ENCODE data around the gene DMD. TPM values are rescaled to one million over a fixed set of nuclear protein-coding genes. Genes with fewer than 3 reads are reported as not detected.

DMD gene
- total and polyA plus RNA-seq, 2 experiments from 2014 or later: 1.5 to 2.0 TPM

DNA sequence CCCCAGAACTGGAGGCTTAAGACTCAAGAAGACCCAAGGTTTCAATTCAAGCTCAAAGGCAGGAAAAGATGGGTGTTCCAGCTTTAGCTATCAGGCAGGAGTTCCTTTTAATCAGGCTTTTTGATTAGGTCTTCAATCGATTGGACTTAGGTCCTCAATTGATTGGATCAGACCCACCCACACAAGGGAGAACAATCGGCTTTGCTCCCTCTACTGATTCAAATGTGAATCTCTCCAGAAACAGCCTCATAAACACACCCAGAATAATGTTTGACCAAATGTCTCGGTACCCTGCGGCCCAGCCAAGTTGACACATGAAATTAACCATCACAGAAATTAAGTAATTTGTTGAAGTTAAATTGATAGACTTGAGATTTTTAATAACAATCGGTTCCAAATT, 1222.4 kb downstream of the DMD start:
- H3K27me3 ChIP-seq (replicated peaks; ENCODE audit: insufficient read depth): no peaks in the 10 kb centered on the region
- in situ Hi-C loops (cut with MboI): no loop called here
- 26 to 33% methylated on average over 5 of the region's 5 CpGs for WGBS, 2 experiments (ENCODE audit: low coverage in 1 of 2, low lambda C conversion rate in 2 of 2, missing lambda C conversion rate in 2 of 2)

DNA sequence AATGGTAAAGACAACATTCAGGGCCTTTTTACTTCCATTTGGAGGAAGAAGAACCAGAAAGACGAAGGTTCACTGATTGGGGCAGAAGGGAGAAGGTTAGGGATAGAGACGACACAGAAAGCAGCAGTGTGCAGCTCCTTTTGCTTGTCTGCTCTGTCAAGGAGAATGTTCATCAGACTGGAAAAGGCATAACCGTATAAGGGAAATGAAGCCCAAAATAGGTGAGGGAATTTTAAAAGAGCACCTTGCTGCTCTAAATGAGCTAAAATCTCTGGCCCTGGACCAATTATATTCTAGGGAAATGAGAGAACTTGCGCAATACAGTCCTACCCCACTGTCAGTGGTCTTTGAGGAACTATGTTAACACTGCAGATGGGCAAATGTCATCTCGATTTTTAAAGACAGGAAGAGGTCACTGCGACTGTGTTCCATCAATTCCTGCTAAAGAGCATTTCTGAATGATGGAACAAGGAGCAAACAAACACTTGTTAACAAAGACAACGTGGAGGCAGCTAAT, 1229.7 kb downstream of the DMD start:
- H3K27ac ChIP-seq: no peak overlapping the region
- H3K9ac ChIP-seq: no peak overlapping the region
- no peaks in the 10 kb centered on the region for H3F3A ChIP-seq (ENCODE audit: insufficient read depth)
- H3K9me2 ChIP-seq (ENCODE audit: insufficient read depth): no peaks in the 10 kb centered on the region
- WGBS, 2 experiments (ENCODE audit: low coverage in 1 of 2, low lambda C conversion rate in 2 of 2, missing lambda C conversion rate in 2 of 2): 12 to 21% methylated on average over 7 of the region's 7 CpGs
- no peaks in the 10 kb centered on the region for H3K4me1 ChIP-seq (ENCODE audit: insufficient read depth)
- H2AFZ ChIP-seq: no peak overlapping the region
- H3K79me2 ChIP-seq (ENCODE audit: insufficient read depth): no peaks in the 10 kb centered on the region
- H3K9me3 ChIP-seq (ENCODE audit: low read depth): no peaks in the 10 kb centered on the region
- no peak for TF ChIP-seq EZH2phosphoT487 (IDR thresholded peaks at IDR 0.05; ENCODE audit: insufficient read depth, low read depth)
- TF ChIP-seq EZH2 (IDR thresholded peaks at IDR 0.05; ENCODE audit: insufficient read depth, poor library complexity, severe bottlenecking): no peak
- no peak for DNase-seq
- H4K20me1 ChIP-seq (ENCODE audit: insufficient read depth): no peaks in the 10 kb centered on the region
- H3K4me3 ChIP-seq: no peak overlapping the region
- H3K4me2 ChIP-seq (ENCODE audit: unreplicated experiment): no peak overlapping the region
- H3K27me3 ChIP-seq (replicated peaks; ENCODE audit: insufficient read depth): no peaks in the 10 kb centered on the region
- in situ Hi-C loops (cut with MboI): no loop called here
- no peaks in the 10 kb centered on the region for H3K36me3 ChIP-seq (ENCODE audit: low read depth)

More for the DNA sequence above, 1222.4 kb downstream of the DMD start:
- H3K9me3 ChIP-seq (ENCODE audit: low read depth): no peaks in the 10 kb centered on the region
- no peaks in the 10 kb centered on the region for H3K4me1 ChIP-seq (ENCODE audit: insufficient read depth)
- H3K4me3 ChIP-seq: no peak overlapping the region
- H3K9ac ChIP-seq: no peak overlapping the region
- H3F3A ChIP-seq (ENCODE audit: insufficient read depth): no peaks in the 10 kb centered on the region
- H3K36me3 ChIP-seq (ENCODE audit: low read depth): no peaks in the 10 kb centered on the region
- H3K27ac ChIP-seq: no peak overlapping the region
- H3K9me2 ChIP-seq (ENCODE audit: insufficient read depth): no peaks in the 10 kb centered on the region
- TF ChIP-seq EZH2phosphoT487 (IDR thresholded peaks at IDR 0.05; ENCODE audit: insufficient read depth, low read depth) (no peak), EZH2 (IDR thresholded peaks at IDR 0.05; ENCODE audit: insufficient read depth, poor library complexity, severe bottlenecking) (no peak)
- no peak overlapping the region for H3K4me2 ChIP-seq (ENCODE audit: unreplicated experiment)
- no peak overlapping the region for H2AFZ ChIP-seq
- H4K20me1 ChIP-seq (ENCODE audit: insufficient read depth): no peaks in the 10 kb centered on the region
- DNase-seq: no peak
- no peaks in the 10 kb centered on the region for H3K79me2 ChIP-seq (ENCODE audit: insufficient read depth)

DNA sequence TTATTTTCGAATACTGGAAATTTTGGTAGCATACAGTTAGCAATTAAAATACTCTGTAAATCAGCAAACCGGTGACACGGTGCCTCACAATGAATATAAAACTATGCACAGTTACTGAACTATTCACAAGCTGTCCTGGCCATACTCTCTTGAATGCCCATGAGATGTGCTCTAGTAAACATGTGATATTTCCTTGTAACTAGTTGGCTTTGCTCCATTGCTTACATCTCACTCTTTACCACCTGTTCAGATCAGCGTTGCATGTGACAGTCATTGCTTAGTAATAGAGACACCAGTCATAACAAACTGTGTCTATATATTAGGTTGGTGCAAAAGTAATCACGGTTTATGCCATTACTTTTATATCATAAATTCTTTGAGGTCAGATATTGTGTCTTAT, 1241.6 kb downstream of the DMD start:
- Histone ChIP-seq H3K27me3 (replicated peaks; ENCODE audit: insufficient read depth) (no peaks in the 10 kb centered on the region), H3K9ac (no peak overlapping the region), H3K36me3 (ENCODE audit: low read depth) (no peaks in the 10 kb centered on the region), H3K9me2 (ENCODE audit: insufficient read depth) (no peaks in the 10 kb centered on the region), H2AFZ (no peak overlapping the region), H3F3A (ENCODE audit: insufficient read depth) (no peaks in the 10 kb centered on the region), H3K27ac (no peak overlapping the region), H3K4me1 (ENCODE audit: insufficient read depth) (no peaks in the 10 kb centered on the region), H3K4me3 (no peak overlapping the region), H3K9me3 (ENCODE audit: low read depth) (no peaks in the 10 kb centered on the region), H3K79me2 (ENCODE audit: insufficient read depth) (no peaks in the 10 kb centered on the region), H3K4me2 (ENCODE audit: unreplicated experiment) (no peak overlapping the region), H4K20me1 (ENCODE audit: insufficient read depth) (no peaks in the 10 kb centered on the region)
- in situ Hi-C loops (cut with MboI): no loop called here
- TF ChIP-seq EZH2phosphoT487 (IDR thresholded peaks at IDR 0.05; ENCODE audit: insufficient read depth, low read depth) (no peak), EZH2 (IDR thresholded peaks at IDR 0.05; ENCODE audit: insufficient read depth, poor library complexity, severe bottlenecking) (no peak)
- WGBS, 2 experiments (ENCODE audit: low coverage in 1 of 2, low lambda C conversion rate in 2 of 2, missing lambda C conversion rate in 2 of 2): 11 to 22% methylated on average over 5 of the region's 5 CpGs
- DNase-seq: no peak

DNA sequence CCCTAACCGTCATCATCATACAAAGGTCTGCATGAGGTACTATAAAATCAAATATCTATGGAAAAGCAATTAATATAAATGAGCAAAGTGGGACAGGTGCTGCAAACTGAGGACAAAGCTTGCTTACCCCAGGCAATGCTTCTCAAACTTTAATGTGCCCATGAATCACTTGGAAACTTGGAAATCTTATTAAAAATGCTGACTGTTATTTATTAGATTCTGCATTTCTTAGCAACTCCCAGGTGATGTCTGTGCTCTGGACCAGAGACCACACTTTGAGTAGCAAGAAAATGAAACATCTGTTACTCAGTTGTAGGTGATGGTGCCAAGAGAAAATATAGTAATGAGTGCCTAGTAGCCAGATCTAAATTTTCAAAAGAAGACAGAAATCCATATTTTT, 1249.1 kb downstream of the DMD start:
- Histone ChIP-seq H3K4me2 (ENCODE audit: unreplicated experiment) (no peak overlapping the region), H3K9ac (no peak overlapping the region), H4K20me1 (ENCODE audit: insufficient read depth) (no peaks in the 10 kb centered on the region), H3K79me2 (ENCODE audit: insufficient read depth) (no peaks in the 10 kb centered on the region), H3F3A (ENCODE audit: insufficient read depth) (no peaks in the 10 kb centered on the region), H3K27ac (no peak overlapping the region), H2AFZ (no peak overlapping the region), H3K4me3 (no peak overlapping the region), H3K9me2 (ENCODE audit: insufficient read depth) (no peaks in the 10 kb centered on the region), H3K27me3 (replicated peaks; ENCODE audit: insufficient read depth) (no peaks in the 10 kb centered on the region), H3K4me1 (ENCODE audit: insufficient read depth) (no peaks in the 10 kb centered on the region), H3K36me3 (ENCODE audit: low read depth) (no peaks in the 10 kb centered on the region), H3K9me3 (ENCODE audit: low read depth) (no peaks in the 10 kb centered on the region)
- 27 to 36% methylated on average over 1 of the region's 1 CpG for WGBS, 2 experiments (ENCODE audit: low coverage in 1 of 2, low lambda C conversion rate in 2 of 2, missing lambda C conversion rate in 2 of 2)
- no peak for TF ChIP-seq EZH2 (IDR thresholded peaks at IDR 0.05; ENCODE audit: insufficient read depth, poor library complexity, severe bottlenecking)
- TF ChIP-seq EZH2phosphoT487 (IDR thresholded peaks at IDR 0.05; ENCODE audit: insufficient read depth, low read depth): no peak
- no peak for DNase-seq
- in situ Hi-C loops (cut with MboI): no loop called here

Data from GM23248 (cell line).